NCI-H82 treated with DMSO at 0.1 percent for 48 hours (cell line): ENCODE data around the gene GLRX2.
"Not testable (repeated sequence)": the region's sequence is repeated elsewhere in the genome, so short reads cannot be mapped to it uniquely, and the experiment has no call there.

ENCODE experiments used
- DNase-seq: peaks from one replicate; lab custom pipeline; 2025; ENCODE audit not compliant: unreplicated experiment; lab: John Stamatoyannopoulos, UW

Gene GLRX2, protein sequence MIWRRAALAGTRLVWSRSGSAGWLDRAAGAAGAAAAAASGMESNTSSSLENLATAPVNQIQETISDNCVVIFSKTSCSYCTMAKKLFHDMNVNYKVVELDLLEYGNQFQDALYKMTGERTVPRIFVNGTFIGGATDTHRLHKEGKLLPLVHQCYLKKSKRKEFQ

DNA sequence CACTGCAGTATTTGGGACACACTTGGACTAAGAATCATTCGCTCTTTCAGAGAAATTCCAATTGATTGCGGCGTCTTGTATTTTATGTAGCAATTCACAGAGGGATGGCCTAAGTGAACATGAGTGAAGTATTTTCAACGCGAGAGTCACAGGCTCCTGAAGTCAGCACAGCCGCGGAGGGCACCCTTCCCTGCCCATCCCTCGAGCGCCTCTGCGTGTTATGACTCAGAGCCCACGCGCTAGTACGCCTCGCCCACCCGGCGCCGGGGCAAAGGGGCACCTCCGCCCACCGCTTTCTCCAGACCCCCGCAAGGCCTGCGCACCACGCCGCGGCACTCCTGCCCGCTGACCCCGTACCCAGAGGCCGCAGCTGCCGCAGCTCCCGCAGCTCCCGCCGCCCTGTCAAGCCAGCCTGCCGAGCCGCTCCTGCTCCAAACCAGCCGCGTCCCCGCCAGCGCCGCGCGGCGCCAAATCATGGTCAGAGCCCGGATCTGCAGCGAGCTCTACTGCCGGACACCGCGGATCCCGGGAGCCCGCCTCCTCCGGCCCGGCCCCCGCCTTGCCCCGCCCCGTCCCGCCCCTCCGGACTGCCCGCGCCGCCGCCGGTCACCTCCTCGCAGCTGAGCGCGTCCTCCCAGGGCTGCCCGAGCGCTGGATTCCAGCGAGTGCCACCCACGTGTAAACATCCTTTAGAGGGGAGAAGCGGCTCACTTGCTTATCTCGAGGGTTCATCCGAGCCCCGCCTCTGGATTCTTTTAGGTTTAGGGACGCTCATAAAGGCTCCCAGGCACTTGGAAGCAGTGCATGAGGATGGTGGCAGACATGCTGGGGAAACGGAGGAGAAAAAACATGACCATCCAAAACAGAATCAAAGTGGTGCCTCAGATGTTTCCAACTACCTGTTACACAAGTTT is at the start of gene GLRX2:
Gene GLRX2 (minus strand): TSS at position 508 of the 914 bp plus-strand sequence. CDS start 32 bp downstream, at position 476.
- peak; percentile 76 for DNase-seq

DNA sequence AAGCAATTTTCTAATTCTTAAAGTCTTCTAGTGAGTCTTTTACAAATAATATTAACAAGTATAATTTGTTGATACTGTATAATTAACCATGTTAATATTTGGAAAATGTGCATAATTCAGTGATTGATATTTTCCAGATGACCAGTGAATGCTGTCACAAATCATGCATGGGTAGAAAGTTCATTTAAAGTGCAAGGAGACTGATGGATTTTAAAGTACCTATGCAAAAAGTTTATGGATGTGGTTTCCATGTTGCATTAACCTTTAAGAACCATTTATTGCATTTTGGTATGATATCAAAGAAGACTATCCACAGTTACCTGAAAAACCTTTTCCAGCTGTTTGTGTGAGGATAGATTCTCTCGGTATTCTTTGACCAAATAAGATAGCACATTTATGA is 39.8 kb upstream of the GLRX2 start:
- DNase-seq: no peak

DNA sequence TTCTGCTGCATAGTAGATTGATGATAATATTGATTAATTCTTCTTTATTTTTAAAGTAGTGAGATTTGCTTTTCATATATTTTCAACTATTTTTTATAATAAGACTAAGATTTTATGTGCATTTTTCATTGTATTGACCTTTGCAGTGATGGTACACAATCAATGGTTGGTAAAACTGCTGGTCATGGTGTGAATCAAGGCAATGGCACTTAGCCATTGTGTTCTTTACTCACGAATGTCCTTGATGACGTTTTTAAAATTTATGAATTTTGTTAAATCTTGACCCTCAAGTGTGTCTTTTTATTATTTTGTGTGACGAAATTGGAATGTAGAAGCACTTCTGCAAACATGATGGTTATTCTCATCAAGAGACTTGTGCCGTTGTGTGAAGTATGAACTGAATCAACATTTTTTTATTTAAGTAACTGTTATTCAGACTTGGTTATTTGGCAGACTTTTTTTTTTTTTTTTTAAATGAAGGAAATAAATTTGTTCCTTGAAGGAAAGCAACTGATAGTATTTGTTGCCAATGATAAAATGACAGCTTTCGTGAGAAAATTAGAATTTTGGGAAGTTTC is 39.2 kb upstream of the GLRX2 start:
- no peak for DNase-seq

DNA sequence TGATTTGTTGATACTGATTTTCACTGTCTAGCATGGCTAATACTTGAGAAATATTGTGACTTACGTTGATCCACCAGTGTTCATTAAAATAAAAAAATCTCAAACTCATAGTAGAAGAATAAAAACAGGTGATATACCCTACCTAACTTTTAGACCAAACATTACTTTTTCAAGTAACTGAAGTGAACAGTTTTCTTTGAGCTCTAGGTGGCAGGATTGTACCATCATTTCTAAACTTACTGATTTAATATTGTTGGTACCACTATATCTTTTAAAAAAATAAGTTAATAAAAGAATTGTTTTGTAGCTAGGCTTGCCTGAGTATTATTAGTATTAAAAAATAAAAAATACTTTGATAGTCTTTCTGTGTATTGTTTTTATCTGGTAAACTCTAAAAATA is 38.1 kb upstream of the GLRX2 start:
- no peak for DNase-seq

DNA sequence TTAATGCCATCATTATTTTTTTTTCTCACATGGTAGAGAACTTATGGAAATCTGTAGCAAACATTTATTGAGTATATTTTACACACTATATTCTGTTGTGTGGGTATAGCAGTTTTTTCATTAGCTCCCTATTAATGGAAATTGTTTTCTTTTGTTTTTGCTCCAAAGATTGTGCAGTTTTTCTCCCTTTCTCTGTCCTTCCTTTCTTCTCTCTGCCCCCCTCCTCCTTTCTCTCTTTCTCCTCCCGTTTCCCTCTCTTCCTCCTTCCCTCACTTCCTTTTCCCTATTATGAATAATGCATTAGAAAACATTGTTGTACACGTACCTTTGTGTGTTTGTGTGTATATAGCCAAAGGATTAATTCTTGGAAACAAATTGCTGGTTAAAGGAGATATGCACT is 37.2 kb upstream of the GLRX2 start:
- no peak for DNase-seq

DNA sequence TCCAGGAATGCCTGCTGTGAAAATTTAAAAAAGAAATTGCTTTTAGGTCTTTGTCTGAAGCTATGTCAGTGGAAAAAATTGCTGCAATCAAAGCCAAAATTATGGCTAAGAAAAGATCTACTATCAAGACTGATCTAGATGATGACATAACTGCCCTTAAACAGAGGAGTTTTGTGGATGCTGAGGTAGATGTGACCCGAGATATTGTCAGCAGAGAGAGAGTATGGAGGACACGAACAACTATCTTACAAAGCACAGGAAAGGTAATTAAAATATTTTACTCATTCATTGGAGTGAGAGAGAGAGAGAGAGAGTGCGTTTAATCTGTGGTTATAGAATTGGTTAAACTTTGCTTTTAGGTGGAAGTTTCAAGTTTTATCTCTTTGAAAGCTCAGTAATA is 36.6 kb upstream of the GLRX2 start:
- no peak for DNase-seq

DNA sequence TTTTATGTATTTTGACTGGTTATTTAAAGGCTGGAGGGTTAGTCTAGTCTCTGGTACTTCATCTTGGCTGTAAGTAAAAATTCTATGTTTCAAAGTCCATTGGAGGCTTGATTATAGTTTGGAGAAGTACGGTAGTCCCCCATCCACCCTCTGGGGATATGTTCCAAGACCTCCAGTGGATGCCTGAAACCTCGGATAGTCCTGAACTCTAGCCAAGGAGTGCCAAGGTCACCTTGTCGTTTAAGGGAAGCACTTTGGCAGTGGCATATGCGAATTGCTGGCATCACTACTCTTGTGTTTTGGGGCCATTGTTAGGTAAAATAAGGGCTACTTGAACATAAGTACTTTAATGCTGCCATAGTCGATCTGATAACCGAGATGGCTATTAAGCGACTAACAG is 35.0 kb upstream of the GLRX2 start:
- DNase-seq: no peak

DNA sequence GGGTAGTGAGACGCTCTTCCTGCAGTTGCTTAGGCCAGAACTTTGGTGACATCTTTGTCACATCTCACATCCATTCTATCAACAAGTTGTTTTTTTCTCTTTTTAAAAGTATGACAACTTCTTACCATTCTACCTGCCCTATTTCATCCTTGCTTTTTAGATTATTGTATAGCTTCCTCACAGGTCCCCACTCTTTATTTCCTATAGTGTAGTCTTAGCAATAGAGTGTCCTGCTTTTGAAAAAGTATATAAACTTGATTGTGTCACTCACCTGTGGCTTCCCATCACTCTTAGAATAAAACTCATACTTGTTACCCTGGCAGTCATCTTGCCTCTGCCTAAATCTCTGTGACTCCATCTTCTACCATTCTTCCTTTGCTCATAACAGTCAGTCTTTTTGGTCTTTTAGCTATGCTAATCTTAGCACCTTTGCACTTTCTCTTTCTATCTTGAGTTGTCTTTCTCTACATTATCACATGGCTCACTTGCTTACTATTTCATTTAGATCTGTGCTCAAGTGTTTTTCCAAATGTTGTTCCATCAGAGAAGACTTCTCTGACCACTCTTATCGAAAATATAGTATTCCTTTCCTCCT is 26.1 kb upstream of the GLRX2 start:
- DNase-seq: no peak

DNA sequence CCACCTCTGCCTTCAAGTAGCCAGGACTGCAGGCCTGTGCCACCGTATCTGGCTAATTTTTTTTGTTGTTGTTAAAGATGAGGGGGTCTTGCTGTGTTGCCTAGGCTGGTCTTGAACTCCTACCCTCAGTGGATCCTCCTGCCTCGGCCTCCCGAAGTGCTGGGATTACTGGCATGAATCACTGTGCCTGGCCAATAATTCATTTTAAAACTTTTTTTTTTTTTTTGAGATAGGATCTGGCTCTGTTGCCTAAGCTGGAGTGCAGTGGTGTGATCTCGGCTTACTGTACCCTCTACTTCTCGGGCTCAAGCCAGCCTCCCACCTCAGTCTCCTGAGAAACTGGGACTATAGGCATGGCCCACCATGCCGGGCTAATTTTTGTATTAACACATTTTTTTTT is 20.2 kb upstream of the GLRX2 start:
- no peak for DNase-seq

DNA sequence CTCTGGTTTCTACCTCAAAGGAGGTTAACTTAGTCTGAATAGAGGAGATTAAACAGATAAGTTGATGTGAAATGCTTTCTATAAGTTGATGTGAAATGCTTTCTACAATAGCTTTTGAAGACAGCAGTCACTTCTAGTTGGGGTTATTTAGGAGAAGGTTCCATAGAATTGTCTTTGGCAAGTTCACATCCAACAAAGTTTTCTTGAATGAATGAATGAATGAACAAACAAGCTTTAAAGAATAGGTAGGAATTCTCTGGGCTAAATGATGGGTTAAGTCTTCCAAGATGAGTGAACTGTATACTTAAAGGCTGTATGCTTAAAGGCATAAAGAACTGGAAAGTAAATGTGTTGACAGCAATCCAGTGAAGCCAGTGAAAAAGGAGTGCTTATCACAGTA is 18.5 kb upstream of the GLRX2 start:
- no peak for DNase-seq

DNA sequence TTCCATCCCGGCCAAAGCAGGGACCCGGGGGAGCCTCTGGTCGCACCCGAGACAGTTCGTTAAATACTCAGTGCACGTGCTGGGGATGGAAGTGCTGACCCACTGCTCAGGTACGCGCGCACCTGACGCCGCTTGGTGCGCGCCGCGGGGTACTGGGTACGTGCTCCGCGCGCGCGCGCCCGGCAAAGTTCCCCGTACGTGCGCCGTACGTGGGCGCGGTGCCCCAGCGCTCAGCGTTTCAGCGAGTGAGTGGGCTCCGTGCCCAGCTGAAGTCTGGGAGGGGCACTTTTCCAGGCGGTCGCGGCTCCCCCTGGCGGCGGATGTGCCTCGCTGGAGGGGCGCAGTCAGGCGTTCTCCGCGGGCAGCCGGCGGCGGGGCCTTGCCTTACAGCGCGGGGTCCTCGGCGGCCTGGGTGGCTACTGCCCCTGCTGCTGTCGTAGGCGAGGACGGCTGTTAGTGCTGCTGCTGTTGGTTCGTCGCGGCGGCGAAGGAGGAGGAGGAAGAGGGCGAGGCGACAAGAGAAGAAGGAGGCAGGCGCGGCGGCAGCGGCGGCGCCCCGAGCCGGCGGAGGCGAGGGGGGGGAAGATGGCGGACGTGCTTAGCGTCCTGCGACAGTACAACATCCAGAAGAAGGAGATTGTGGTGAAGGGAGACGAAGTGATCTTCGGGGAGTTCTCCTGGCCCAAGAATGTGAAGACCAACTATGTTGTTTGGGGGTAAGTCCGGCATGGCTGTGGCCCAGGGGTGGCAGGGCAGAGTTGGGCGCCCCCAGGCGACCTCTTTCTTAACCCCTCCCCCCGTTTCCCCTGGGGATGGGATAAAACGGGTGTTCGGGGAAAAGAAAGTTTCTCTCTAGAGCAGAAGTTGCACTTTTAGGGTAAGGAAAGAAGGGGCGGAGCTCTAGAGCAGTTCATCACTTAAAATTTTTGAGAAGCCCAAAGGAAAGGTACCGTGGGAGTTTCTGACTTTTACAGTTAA is 16.7 kb upstream of the GLRX2 start, which contains the start of gene CDC73:
Gene CDC73 (plus strand): TSS at position 416 of the 978 bp plus-strand sequence. CDS start 170 bp downstream, at position 586.
- DNase-seq: peak; percentile 88

DNA sequence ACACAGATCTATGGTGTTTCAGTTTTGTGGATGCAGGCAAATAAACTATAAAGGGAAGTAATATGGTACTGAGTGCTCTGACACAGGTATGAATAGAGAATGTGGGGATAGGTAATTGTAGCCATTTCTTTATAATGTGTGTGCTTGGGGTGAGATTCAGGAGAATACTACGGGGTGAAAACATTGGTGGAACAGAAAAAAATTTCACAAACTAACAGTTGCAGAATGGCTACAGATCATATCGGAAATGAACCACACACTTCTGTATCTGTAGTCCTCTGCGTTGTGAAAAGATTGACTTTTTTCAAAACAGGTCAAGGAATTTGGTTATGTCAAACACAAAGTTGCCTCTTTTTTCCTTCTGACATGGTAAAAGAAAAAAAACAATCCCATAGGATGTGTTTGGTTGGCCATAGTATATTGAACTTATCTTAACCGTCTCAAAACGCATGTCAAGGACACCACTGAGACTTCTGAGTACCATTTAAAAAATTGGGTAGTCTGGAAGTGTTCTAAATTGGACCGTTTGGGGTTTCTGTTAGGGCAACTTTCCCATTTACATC is 15.5 kb upstream of the GLRX2 start:
- no peak for DNase-seq

DNA sequence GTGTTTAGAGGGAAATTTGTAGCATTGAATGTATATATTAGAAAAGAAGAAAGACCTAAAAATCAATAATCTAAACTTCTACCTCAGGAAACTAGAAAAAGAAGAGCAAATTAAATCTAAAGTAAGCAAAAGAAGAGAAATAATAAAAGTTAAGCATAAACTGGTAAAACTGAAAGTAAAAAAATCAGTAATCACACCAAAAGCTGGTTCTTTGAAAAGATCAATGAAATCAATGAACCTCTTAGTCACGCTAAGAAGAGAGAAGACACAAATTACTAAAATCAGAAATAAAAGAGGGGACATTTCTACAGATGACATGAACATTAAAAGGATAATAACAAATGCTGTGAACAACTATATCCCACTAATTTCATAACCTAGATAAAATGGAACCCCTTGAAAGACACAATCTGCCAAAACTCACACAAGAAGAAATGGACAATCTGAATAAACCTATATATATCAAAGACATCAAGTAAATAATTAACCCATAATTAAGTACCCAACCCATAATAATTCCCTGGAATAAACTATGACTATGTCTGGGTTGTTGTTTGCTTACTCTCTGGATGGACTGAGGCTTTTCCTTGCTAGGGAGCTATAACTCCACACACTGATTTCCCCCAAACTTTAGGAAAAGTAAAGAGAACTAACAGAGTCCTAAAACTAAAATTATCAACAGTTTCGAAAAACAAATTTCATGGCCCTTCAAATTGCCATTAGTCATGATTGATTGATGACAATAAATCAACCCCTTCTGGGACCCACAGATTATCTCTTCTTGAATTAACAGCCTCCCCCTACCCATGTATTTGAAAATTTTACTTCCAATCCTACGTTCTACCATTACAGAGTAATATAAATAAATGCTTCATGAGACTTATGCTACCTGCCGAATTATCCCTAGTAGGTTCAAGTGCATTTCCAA is 13.9 kb upstream of the GLRX2 start:
- no peak for DNase-seq

DNA sequence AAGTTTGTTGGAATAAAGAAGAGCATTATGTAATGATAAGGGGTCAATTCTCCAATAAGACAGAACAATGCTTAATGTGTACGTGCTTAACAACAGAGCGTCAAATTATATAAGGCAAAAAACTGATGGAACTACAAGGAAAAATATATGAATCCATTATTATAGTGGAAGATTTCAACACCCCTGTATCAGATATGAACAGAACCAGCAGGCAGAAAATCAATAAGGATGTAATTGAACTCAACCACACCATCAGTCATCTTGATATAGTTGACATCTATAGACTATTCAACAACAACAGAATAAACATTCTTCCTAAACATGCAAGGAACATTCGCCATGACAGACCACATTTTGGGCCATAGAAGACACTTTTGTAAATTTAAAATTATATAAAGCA is 13.0 kb upstream of the GLRX2 start:
- no peak for DNase-seq

DNA sequence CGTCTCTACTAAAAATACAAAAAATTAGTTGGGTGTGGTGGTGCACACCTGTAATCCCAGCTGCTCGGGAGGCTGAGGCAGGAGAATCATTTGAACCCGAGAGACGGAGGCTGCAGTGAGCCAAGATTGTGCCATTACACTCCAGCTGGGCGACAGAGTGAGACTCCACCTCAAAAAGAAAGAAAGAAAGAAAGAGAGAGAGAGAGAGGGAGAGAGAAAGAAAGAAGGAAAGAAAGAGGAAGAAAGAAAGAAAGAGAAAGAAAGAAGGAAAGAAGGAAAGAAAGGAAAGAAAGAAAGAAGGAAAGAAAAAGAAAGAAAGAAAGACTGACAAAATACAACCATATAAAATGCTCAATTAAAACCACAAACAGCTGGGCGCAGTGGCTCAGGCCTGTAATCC is 12.0 kb upstream of the GLRX2 start:
- DNase-seq: not testable (repeated sequence)

DNA sequence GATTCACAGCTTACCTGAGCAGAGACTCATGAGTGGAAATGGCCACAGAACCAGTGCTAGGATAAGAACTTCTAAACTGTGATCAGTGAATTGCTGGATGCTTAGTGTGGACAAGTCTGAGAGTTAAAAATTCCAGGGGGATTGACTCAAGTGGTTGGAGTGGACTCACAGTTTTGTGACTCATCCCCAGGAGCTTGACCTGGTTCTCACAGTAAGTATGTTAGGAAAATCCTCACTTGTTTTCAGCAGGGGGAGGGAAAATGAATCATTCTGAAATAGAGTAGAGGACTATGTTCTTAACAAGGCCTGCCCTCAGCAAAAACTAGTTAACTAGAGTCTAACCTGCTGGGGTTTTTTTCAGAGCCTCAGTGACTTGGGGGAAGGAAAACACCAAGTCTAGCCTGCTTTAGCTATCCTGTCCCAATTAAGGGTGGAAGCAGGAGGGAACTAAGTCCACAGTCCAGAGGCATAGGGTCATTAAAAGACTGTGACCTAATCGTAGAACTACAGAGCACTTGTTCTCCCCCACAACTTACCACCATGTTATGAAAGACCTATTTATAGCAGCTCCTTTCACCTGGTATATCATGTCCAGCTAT is 10.5 kb upstream of the GLRX2 start:
- no peak for DNase-seq

DNA sequence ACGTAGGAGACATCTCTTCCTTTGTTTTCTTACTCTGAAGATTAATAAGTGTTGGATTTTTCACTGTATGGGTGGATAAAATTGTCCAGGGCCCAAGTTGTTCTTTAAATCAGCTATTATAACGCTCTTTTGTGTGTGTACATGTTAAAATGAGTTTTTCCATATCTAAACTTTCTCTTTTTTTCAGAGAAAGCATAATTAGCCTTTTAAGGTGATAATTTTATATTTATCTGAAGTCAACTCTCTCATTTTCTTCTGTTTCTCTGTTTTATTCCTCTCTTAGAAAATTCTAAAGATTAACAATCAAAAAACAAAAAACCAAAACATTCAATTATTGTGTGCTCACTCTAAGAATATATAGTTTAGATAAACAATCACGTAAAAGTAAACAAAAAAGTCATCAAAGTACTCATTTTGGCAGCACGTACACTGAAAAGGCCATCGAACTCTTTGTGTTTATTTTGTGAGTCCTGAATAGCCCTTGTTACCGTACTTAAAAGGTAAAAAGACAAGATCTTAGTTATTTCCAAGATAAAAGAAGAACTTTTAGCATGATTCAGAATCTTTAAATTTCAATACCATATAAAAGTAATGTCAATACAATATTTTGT is 9.4 kb upstream of the GLRX2 start:
- DNase-seq: no peak

DNA sequence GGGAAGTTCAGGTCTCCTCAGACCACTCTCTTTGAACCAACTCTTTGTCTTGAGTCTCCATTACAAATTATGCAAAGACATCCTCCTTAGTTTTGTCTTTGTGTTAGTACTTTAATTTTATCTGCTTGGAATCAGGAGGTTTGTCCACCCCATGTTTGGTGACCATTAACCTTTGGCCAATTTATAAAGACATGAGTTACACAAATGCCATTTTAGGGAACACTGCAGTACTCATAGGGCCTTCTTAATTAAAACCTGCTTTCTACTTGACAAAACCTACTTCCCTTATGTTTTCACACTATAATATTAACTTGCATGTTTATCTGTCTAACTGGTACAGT is 8.7 kb upstream of the GLRX2 start:
- DNase-seq: no peak
